ENCODE measurements around the gene HYAL1.

Gene HYAL1

DNA sequence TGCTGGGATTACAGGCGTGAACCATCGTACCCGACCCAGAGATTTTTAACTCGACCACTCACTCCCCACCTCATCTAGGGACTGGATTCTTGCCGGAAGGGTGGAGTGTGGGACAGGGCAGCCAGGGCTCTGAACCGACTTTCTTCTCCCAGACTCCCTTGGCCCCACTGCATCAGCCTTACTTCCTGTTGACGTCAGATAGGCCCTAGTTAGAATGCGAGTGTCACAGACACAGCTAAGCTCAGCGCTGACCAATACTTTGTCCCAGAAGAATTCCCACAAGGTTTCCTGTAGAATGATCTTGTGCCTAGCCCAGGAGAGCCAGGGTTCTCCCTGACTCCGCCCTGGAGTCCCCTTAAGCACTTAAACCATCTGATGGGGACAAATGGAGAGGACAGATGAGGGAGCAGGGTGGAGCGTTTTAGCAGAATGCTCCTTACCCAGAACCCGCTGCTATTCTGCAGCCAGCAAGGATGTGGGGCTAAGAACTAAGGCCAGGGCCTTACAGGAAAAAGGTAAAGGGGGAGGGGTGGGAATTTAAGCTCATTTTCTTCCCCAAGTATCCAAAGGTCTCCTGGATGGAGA lies 30.5 kb upstream of the HYAL1 start:
- no peak overlapping the region for H3K4me3 ChIP-seq (replicated peaks; ENCODE audit: low read depth, low read length)
- DNase-seq (ENCODE audit: low read depth) = peak; percentile 94
- TF ChIP-seq, protein P1, sequence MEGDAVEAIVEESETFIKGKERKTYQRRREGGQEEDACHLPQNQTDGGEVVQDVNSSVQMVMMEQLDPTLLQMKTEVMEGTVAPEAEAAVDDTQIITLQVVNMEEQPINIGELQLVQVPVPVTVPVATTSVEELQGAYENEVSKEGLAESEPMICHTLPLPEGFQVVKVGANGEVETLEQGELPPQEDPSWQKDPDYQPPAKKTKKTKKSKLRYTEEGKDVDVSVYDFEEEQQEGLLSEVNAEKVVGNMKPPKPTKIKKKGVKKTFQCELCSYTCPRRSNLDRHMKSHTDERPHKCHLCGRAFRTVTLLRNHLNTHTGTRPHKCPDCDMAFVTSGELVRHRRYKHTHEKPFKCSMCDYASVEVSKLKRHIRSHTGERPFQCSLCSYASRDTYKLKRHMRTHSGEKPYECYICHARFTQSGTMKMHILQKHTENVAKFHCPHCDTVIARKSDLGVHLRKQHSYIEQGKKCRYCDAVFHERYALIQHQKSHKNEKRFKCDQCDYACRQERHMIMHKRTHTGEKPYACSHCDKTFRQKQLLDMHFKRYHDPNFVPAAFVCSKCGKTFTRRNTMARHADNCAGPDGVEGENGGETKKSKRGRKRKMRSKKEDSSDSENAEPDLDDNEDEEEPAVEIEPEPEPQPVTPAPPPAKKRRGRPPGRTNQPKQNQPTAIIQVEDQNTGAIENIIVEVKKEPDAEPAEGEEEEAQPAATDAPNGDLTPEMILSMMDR (IDR thresholded peaks at IDR 0.05; ENCODE audit: low read length, missing control alignments) = no peak

DNA sequence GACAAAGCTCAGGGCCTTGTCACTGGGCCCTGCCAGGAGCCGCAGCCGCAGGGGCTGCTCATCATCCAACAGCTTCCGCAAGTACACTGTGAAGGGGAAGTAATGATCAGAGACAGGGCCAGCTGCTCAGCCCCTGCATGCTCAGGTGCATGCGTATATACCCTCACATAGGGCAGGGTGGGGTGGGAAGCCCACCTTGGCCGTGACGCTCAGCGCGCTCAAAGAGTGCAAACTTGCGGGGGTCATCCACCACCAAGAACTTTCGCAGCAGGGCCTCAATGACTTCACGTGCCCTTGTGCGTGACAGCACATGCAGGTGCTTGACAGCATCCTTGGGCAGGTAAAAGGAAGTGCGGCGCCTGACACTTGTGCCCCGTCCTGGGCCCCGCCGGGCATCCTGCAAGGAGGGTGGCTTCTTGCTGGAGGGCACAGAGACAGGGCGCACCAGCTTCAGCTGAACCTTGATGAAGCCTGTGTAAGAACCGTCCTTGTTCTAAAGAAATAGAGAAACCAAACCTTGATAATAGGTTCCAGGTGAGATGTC lies 28.1 kb upstream of the HYAL1 start:
- TF ChIP-seq, protein P1 (IDR thresholded peaks at IDR 0.05; ENCODE audit: low read length, missing control alignments) = no peak
- H3K4me3 ChIP-seq (replicated peaks; ENCODE audit: low read depth, low read length) = no peak overlapping the region

GRCh38 chr3:50330330-50330729 lies 27.0 kb upstream of the HYAL1 start:
- TF ChIP-seq, protein P1 (IDR thresholded peaks at IDR 0.05; ENCODE audit: low read length, missing control alignments) = no peak
- H3K4me3 ChIP-seq (replicated peaks; ENCODE audit: low read depth, low read length) = no peak overlapping the region
- DNase-seq (ENCODE audit: low read depth) = no peak

More for the DNA sequence above, 28.1 kb upstream of the HYAL1 start:
- no peak for DNase-seq (ENCODE audit: low read depth)

DNA sequence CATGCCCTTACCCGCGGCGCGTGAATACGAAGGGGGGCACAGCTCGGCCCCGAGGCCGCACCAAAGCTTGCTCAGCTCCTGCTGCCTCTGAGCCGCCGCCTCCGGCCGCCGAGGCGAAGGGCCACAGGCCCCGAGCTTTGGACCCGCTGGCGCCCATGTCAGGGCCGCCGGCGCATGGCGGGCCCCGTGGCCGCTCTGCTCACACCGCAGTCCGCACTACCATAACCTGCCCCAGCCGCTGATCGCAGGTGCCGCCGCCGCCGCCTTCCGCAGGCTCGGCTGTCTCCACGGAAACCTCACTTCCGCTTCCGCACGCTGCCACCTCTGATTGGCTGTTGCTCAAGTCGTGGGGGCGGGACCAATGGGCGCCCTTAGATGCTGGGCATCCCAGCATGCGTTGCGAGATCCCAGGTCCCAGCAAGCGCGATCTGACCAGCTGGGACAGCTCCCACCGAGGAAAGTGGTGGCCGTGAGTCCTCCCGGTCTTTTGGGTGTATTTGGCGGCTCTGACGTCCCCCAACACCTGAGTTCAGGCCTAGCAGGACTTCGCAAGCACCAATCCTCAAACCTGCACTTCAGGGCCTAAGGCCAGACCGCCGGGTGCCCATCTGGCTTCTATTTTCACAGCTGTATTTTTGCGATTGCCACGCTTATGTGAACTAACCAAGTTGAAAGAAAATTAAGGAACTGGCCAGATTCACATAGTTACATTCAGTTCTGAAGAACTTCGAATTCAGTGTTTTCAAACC lies 24.7 kb upstream of the HYAL1 start, which contains the start of gene TUSC2:
Gene TUSC2 (minus strand): TSS at position 281 of the 749 bp plus-strand sequence. CDS start 124 bp downstream, at position 157.
- DNase-seq (ENCODE audit: low read depth) = peak; percentile 97
- H3K4me3 ChIP-seq (replicated peaks; ENCODE audit: low read depth, low read length) = peak within 1 kb of the TSS; percentile 88
- TF ChIP-seq, protein P1 (IDR thresholded peaks at IDR 0.05; ENCODE audit: low read length, missing control alignments) = no peak

- DNase-seq (ENCODE audit: low read depth) = no peak
- TF ChIP-seq, protein P1 (IDR thresholded peaks at IDR 0.05; ENCODE audit: low read length, missing control alignments) = no peak
- peak overlapping the region; percentile 88 for H3K4me3 ChIP-seq (replicated peaks; ENCODE audit: low read depth, low read length)
These were observed 23.8 kb upstream of the HYAL1 start for GRCh38 chr3:50327129-50327528.

DNA sequence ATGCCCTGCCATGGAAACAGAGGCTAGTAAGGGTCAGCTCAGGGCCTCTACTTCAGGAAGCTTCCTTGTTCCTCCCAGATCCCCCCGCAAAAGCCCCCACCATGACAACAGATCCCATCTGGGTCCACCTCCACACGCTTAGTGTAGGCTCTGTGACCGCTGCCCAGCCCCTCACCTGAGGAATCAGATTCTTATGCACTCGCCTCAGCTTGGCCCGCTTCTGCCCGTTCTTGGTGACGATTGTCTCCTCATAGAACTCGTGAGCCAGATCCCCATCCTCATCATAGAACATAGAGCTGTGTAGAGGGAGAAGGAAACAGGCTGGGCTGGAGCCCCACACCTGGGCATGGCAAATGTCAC lies 22.8 kb upstream of the HYAL1 start:
- no peak for DNase-seq (ENCODE audit: low read depth)
- TF ChIP-seq, protein P1 (IDR thresholded peaks at IDR 0.05; ENCODE audit: low read length, missing control alignments) = no peak
- H3K4me3 ChIP-seq (replicated peaks; ENCODE audit: low read depth, low read length) = no peak overlapping the region

Measured in fibroblast of pulmonary artery (primary cell).